ENCODE results near the gene OXER1.

Gene OXER1

GRCh38 chr2:42769583-42770287 is 5.8 kb upstream of the OXER1 start:
- no peak for DNase-seq (ENCODE audit: low spot score)

GRCh38 chr2:42768706-42769256 is 4.8 kb upstream of the OXER1 start:
- no peak for DNase-seq (ENCODE audit: low spot score)

- DNase-seq (ENCODE audit: low spot score), result no peak
Measured at GRCh38 chr2:42767899-42768705, 4.2 kb upstream of the OXER1 start.

GRCh38 chr2:42767080-42767898 is 3.4 kb upstream of the OXER1 start:
- no peak for DNase-seq (ENCODE audit: low spot score)

- no peak for DNase-seq (ENCODE audit: low spot score)
Measured at GRCh38 chr2:42765686-42766085, 1.8 kb upstream of the OXER1 start.

GRCh38 chr2:42764901-42765300 is 966 bp upstream of the OXER1 start:
- no peak for DNase-seq (ENCODE audit: low spot score)

- DNase-seq (ENCODE audit: low spot score), result no peak
Measured at GRCh38 chr2:42762823-42763804, 821 bp downstream of the OXER1 start.

- no peak for DNase-seq (ENCODE audit: low spot score)
Measured at GRCh38 chr2:42762155-42762554, 1.8 kb downstream of the OXER1 start.

GRCh38 chr2:42761554-42761953 is 2.4 kb downstream of the OXER1 start:
- DNase-seq (ENCODE audit: low spot score), result no peak

GRCh38 chr2:42758751-42759150 is 5.2 kb downstream of the OXER1 start:
- no peak for DNase-seq (ENCODE audit: low spot score)

- DNase-seq (ENCODE audit: low spot score), result no peak
Measured at GRCh38 chr2:42757981-42758740, 5.8 kb downstream of the OXER1 start.

- no peak for DNase-seq (ENCODE audit: low spot score)
Measured at GRCh38 chr2:42756966-42757513, 6.9 kb downstream of the OXER1 start.

- no peak for DNase-seq (ENCODE audit: low spot score)
Measured at GRCh38 chr2:42756150-42756775, 7.7 kb downstream of the OXER1 start.

GRCh38 chr2:42755191-42755880 is 8.6 kb downstream of the OXER1 start:
- no peak for DNase-seq (ENCODE audit: low spot score)

- DNase-seq (ENCODE audit: low spot score), result no peak
Measured at GRCh38 chr2:42754776-42755140, 9.2 kb downstream of the OXER1 start.

- DNase-seq (ENCODE audit: low spot score), result no peak
Measured at GRCh38 chr2:42754021-42754775, 9.7 kb downstream of the OXER1 start.
